NCI-H2029 (cell line): ENCODE results near the gene GALNTL6.
A peak's percentile ranks its signal among the peaks of the same experiment; 100 is the strongest.

Experiments
- DNase-seq: peaks from one replicate; lab custom pipeline; 2025; lab: John Stamatoyannopoulos, UW

Gene GALNTL6

GRCh38 chr4:172989984-172990820, 1177.0 kb downstream of the GALNTL6 start:
- DNase-seq = no peak

GRCh38 chr4:172992648-172993378, 1179.6 kb downstream of the GALNTL6 start:
- no peak for DNase-seq

- no peak for DNase-seq
These were observed 1182.0 kb downstream of the GALNTL6 start for GRCh38 chr4:172995161-172995560.

GRCh38 chr4:172995704-172996103, 1182.5 kb downstream of the GALNTL6 start:
- no peak for DNase-seq

- DNase-seq = no peak
These were observed 1183.5 kb downstream of the GALNTL6 start for GRCh38 chr4:172996571-172997216.

- no peak for DNase-seq
These were observed 1184.0 kb downstream of the GALNTL6 start for GRCh38 chr4:172997217-172997609.

- no peak for DNase-seq
These were observed 1184.7 kb downstream of the GALNTL6 start for GRCh38 chr4:172997856-172998255.

- peak; percentile 7 for DNase-seq
These were observed 1185.6 kb downstream of the GALNTL6 start for GRCh38 chr4:172998527-172999469.

GRCh38 chr4:173001571-173001970, 1188.4 kb downstream of the GALNTL6 start:
- no peak for DNase-seq

GRCh38 chr4:173002830-173003561, 1189.8 kb downstream of the GALNTL6 start:
- DNase-seq = no peak

- peak; percentile 46 for DNase-seq
These were observed 1192.9 kb downstream of the GALNTL6 start for GRCh38 chr4:173005912-173006633.

GRCh38 chr4:173008436-173008835, 1195.2 kb downstream of the GALNTL6 start:
- no peak for DNase-seq

- DNase-seq = no peak
These were observed 1196.1 kb downstream of the GALNTL6 start for GRCh38 chr4:173009129-173009823.

- no peak for DNase-seq
These were observed 1199.4 kb downstream of the GALNTL6 start for GRCh38 chr4:173012608-173013007.

- DNase-seq = no peak
These were observed 1200.2 kb downstream of the GALNTL6 start for GRCh38 chr4:173013232-173013930.

- no peak for DNase-seq
These were observed 1200.9 kb downstream of the GALNTL6 start for GRCh38 chr4:173014113-173014558.

- no peak for DNase-seq
These were observed 1201.6 kb downstream of the GALNTL6 start for GRCh38 chr4:173014836-173015235.

- no peak for DNase-seq
These were observed 1204.6 kb downstream of the GALNTL6 start for GRCh38 chr4:173017802-173018201.

GRCh38 chr4:173018446-173018845, 1205.2 kb downstream of the GALNTL6 start:
- no peak for DNase-seq
